Subcutaneous abdominal adipose tissue (tissue), 5 donors: ENCODE data around the gene STAC3.

Experiments
- H3K27ac ChIP-seq: one replicate; pipeline ENCODE4 v1.7.0; 2013; ENCODE audit warnings: low read depth, mild to moderate bottlenecking, inconsistent platforms, low read length, moderate library complexity
- H3K27me3 ChIP-seq, 5 donors: one replicate each; pipeline ENCODE4 v1.7.0; 2013; ENCODE audit warnings: low read length in 5 of 5, inconsistent platforms in 1 of 5; ENCODE audit not compliant: control insufficient read depth in 5 of 5, insufficient read depth in 4 of 5
- H3K36me3 ChIP-seq, 5 donors: one replicate each; pipeline ENCODE4 v1.7.0; 2013; ENCODE audit warnings: low read length in 5 of 5; ENCODE audit not compliant: control insufficient read depth in 5 of 5, insufficient read depth in 5 of 5
- H3K4me1 ChIP-seq, 5 donors: one replicate each; pipeline ENCODE4 v1.7.0; 2013; ENCODE audit warnings: low read length in 5 of 5, mild to moderate bottlenecking in 3 of 5, moderate library complexity in 1 of 5; ENCODE audit not compliant: control insufficient read depth in 5 of 5, insufficient read depth in 5 of 5
- H3K4me3 ChIP-seq, 5 donors: one replicate each; pipeline ENCODE4 v1.7.0; 2013; ENCODE audit warnings: low read length in 5 of 5, low read depth in 1 of 5
- H3K9ac ChIP-seq, 5 donors: one replicate each; pipeline ENCODE4 v1.7.0; 2013; ENCODE audit warnings: low read length in 5 of 5, mild to moderate bottlenecking in 4 of 5, moderate library complexity in 3 of 5
- H3K9me3 ChIP-seq, 5 donors: one replicate each; pipeline ENCODE4 v1.7.0; 2013; ENCODE audit warnings: low read length in 5 of 5; ENCODE audit not compliant: control insufficient read depth in 5 of 5
- donor health status: healthy.
- donor health status: healthy.
- donor health status: healthy.
- donor health status: healthy.
- donor health status: healthy.

Gene STAC3

GRCh38 chr12:57236201-57236924, 14.6 kb downstream of the STAC3 start:
- Histone ChIP-seq H3K4me3 (peak overlapping the region in 4 of 5 donors; percentile 23 to 55 (median 49)), H3K4me1 (peaks cover 4 to 55% (median 51%) of the 10 kb centered on the region in 5 donors), H3K27ac (no peak overlapping the region), H3K36me3 (peaks cover 0 to 33% (median 32%) of the 10 kb centered on the region in 5 donors), H3K9me3 (no peaks in the 10 kb centered on the region), H3K27me3 (peaks cover 39 to 55% (median 45%) of the 10 kb centered on the region in 5 donors), H3K9ac (no peak overlapping the region)

GRCh38 chr12:57235728-57236131, 15.3 kb downstream of the STAC3 start:
- H3K4me1 ChIP-seq = peaks cover 4 to 55% (median 51%) of the 10 kb centered on the region in 5 donors
- no peak overlapping the region for H3K27ac ChIP-seq
- H3K9me3 ChIP-seq = no peaks in the 10 kb centered on the region
- peaks cover 33 to 49% (median 39%) of the 10 kb centered on the region in 5 donors for H3K27me3 ChIP-seq
- no peak overlapping the region for H3K9ac ChIP-seq
- peak overlapping the region in 4 of 5 donors; percentile 11 to 51 (median 42) for H3K4me3 ChIP-seq
- peaks cover 0 to 37% (median 32%) of the 10 kb centered on the region in 5 donors for H3K36me3 ChIP-seq

- Histone ChIP-seq H3K9me3 (no peaks in the 10 kb centered on the region), H3K9ac (no peak overlapping the region), H3K27ac (no peak overlapping the region), H3K27me3 (peaks cover 28 to 44% (median 34%) of the 10 kb centered on the region in 5 donors), H3K36me3 (peaks cover 0 to 37% (median 32%) of the 10 kb centered on the region in 5 donors), H3K4me3 (peak overlapping the region in 3 of 5 donors; percentile 36 to 51 (median 47)), H3K4me1 (peaks cover 2 to 55% (median 51%) of the 10 kb centered on the region in 5 donors)
These were observed 15.8 kb downstream of the STAC3 start for GRCh38 chr12:57235017-57235727.

- Histone ChIP-seq H3K36me3 (peaks cover 0 to 37% (median 32%) of the 10 kb centered on the region in 5 donors), H3K9me3 (no peaks in the 10 kb centered on the region), H3K4me1 (peaks cover 4 to 55% (median 51%) of the 10 kb centered on the region in 5 donors), H3K27ac (no peak overlapping the region), H3K27me3 (peaks cover 28 to 38% (median 29%) of the 10 kb centered on the region in 5 donors), H3K4me3 (no peak overlapping the region), H3K9ac (no peak overlapping the region)
These were observed 16.4 kb downstream of the STAC3 start for GRCh38 chr12:57234571-57235016.

- H3K27me3 ChIP-seq = peaks cover 26 to 34% (median 28%) of the 10 kb centered on the region in 5 donors
- no peak overlapping the region for H3K27ac ChIP-seq
- no peak overlapping the region for H3K9ac ChIP-seq
- H3K36me3 ChIP-seq = peaks cover 0 to 37% (median 32%) of the 10 kb centered on the region in 5 donors
- peaks cover 4 to 55% (median 51%) of the 10 kb centered on the region in 5 donors for H3K4me1 ChIP-seq
- H3K9me3 ChIP-seq = no peaks in the 10 kb centered on the region
- no peak overlapping the region for H3K4me3 ChIP-seq
These were observed 16.8 kb downstream of the STAC3 start for GRCh38 chr12:57234233-57234570.

- no peak overlapping the region for H3K27ac ChIP-seq
- peaks cover 0 to 37% (median 32%) of the 10 kb centered on the region in 5 donors for H3K36me3 ChIP-seq
- no peak overlapping the region for H3K9ac ChIP-seq
- H3K4me1 ChIP-seq = peaks cover 2 to 55% (median 49%) of the 10 kb centered on the region in 5 donors
- H3K9me3 ChIP-seq = no peaks in the 10 kb centered on the region
- peaks cover 26 to 33% (median 28%) of the 10 kb centered on the region in 5 donors for H3K27me3 ChIP-seq
- H3K4me3 ChIP-seq = no peak overlapping the region
These were observed 17.4 kb downstream of the STAC3 start for GRCh38 chr12:57233357-57234232.

- Histone ChIP-seq H3K4me3 (no peak overlapping the region), H3K4me1 (peaks cover 2 to 45% (median 38%) of the 10 kb centered on the region in 5 donors), H3K36me3 (peaks cover 0 to 37% (median 32%) of the 10 kb centered on the region in 5 donors), H3K9me3 (no peaks in the 10 kb centered on the region), H3K27me3 (peaks cover 19 to 25% (median 20%) of the 10 kb centered on the region in 5 donors), H3K27ac (no peak overlapping the region), H3K9ac (no peak overlapping the region)
These were observed 18.7 kb downstream of the STAC3 start for GRCh38 chr12:57232156-57232756.

GRCh38 chr12:57231276-57232021, 19.5 kb downstream of the STAC3 start:
- Histone ChIP-seq H3K9ac (peak overlapping the region in 1 of 5 donors; percentile 1), H3K4me3 (peak overlapping the region in 1 of 5 donors; percentile 83), H3K27ac (no peak overlapping the region), H3K9me3 (no peaks in the 10 kb centered on the region), H3K27me3 (peaks cover 11 to 25% (median 14%) of the 10 kb centered on the region in 5 donors), H3K4me1 (peaks cover 2 to 49% (median 39%) of the 10 kb centered on the region in 5 donors), H3K36me3 (peaks cover 0 to 37% (median 32%) of the 10 kb centered on the region in 5 donors)
